Measurements from ENCODE around the gene FAHD2B. TPM values are rescaled to one million over a fixed set of nuclear protein-coding genes. Genes with fewer than 3 reads are reported as not detected.
A peak's percentile ranks its signal among the peaks of the same experiment; 100 is the strongest.
"Not testable (repeated sequence)": the region's sequence is repeated elsewhere in the genome, so short reads cannot be mapped to it uniquely, and the experiment has no call there.

FAHD2B gene
- 10 to 100 TPM; 26.3 to 31.8 (median 26.4) TPM for polyA plus RNA-seq (ENCODE audit: insufficient read length in 3 of 3)
- long read RNA-seq, donor 1, partial matches to known transcripts: 0 of 4 reads
- long read RNA-seq, donor 1, other reads (novel, unspliced or antisense): 0 of 4 reads
- long read RNA-seq, donor 2, partial matches to known transcripts: 0 of 5 reads
- long read RNA-seq, donor 2, other reads (novel, unspliced or antisense): 0 of 5 reads
- long read RNA-seq, donor 3, transcript FAHD2B-201 (8 exons, 1,305 nt): major isoform, 5 of 8 reads
- long read RNA-seq, donor 3, partial matches to known transcripts: 0 of 8 reads
- long read RNA-seq, donor 3, other reads (novel, unspliced or antisense): 0 of 8 reads
- long read RNA-seq, donor 4, partial matches to known transcripts: 22 of 24 reads
- long read RNA-seq, donor 4, other reads (novel, unspliced or antisense): 0 of 24 reads
- long read RNA-seq, donor 5: 0 reads
- long read RNA-seq, donor 6, transcript FAHD2B-201 (8 exons, 1,305 nt): major isoform, 6 of 10 reads
- long read RNA-seq, donor 6, partial matches to known transcripts: 0 of 10 reads
- long read RNA-seq, donor 6, other reads (novel, unspliced or antisense): 0 of 10 reads
- long read RNA-seq, donor 7, partial matches to known transcripts: 0 of 6 reads
- long read RNA-seq, donor 7, other reads (novel, unspliced or antisense): 0 of 6 reads
- long read RNA-seq, donor 8, partial matches to known transcripts: 0 of 8 reads
- long read RNA-seq, donor 8, other reads (novel, unspliced or antisense): 0 of 8 reads
- long read RNA-seq, donor 9, partial matches to known transcripts: 0 of 2 reads
- long read RNA-seq, donor 9, other reads (novel, unspliced or antisense): 0 of 2 reads
- long read RNA-seq, donor 10, partial matches to known transcripts: 0 of 5 reads
- long read RNA-seq, donor 10, other reads (novel, unspliced or antisense): 0 of 5 reads
- long read RNA-seq, donor 11, partial matches to known transcripts: 0 of 6 reads
- long read RNA-seq, donor 11, other reads (novel, unspliced or antisense): 0 of 6 reads
- long read RNA-seq, donor 12, partial matches to known transcripts: 0 of 3 reads
- long read RNA-seq, donor 12, other reads (novel, unspliced or antisense): 0 of 3 reads
- long read RNA-seq, donor 13, transcript FAHD2B-202 (9 exons, 1,388 nt): major isoform, 5 of 16 reads
- long read RNA-seq, donor 13, transcript FAHD2B-201 (8 exons, 1,305 nt): major isoform, 5 of 16 reads
- long read RNA-seq, donor 13, partial matches to known transcripts: 6 of 16 reads
- long read RNA-seq, donor 13, other reads (novel, unspliced or antisense): 0 of 16 reads
- long read RNA-seq, donor 14, partial matches to known transcripts: 0 of 5 reads
- long read RNA-seq, donor 14, other reads (novel, unspliced or antisense): 0 of 5 reads
- long read RNA-seq, donor 15, partial matches to known transcripts: 0 of 4 reads
- long read RNA-seq, donor 15, other reads (novel, unspliced or antisense): 0 of 4 reads
- long read RNA-seq, donor 16, transcript FAHD2B-201 (8 exons, 1,305 nt): major isoform, 14 of 77 reads
- long read RNA-seq, donor 16, transcript FAHD2B-202 (9 exons, 1,388 nt): minor isoform, 7 of 77 reads
- long read RNA-seq, donor 16, partial matches to known transcripts: 56 of 77 reads
- long read RNA-seq, donor 16, other reads (novel, unspliced or antisense): 0 of 77 reads

DNA sequence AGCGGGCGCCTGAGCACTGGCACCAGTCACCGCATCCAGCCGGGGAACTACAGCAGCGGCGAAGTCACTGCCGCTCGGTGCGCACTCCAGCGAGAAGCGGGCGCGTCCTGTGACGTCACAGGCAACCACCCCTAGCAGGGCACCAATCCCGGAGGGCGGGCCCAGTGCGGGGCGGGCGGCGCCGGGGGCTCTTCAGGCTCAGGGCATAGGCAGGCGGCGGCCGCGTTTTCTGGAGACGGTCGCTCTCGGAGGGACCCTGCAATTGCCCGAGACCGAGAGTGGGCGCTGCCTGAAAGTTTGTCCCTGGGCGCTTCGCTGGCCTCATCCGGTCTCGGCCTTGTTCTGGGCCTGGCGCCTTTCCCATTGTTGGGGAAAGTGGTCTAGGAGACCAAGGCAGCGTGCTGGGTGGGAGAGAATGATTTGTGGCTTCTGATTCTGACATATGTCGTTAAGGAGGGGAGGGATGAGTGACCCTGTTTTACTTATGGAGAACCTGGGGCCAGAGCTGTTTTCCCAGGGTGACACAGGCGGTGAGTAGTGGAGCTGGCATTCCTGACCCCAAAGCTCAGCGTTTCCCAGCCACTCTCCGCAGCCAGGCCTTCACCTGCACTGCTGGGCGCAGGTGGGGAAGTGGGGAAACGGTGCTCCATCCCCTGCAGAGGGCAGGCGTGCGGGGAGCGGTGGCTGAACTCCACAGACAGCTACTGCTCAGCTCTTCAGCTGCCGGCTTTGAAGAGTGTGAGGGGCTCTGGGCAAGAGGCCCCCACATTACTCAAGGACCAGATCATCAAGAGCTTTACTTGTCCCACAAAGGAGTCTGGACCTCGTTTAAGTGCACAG is at the start of gene FAHD2B:
Gene FAHD2B (minus strand): TSS at position 111 of the 840 bp plus-strand sequence. CDS start 3,176 bp downstream, outside the sequence.
- peak in 9 of 11 donors; percentile 9 to 70 (median 63) for DNase-seq (ENCODE audit: extremely low read depth in 1 of 11, low read depth in 9 of 11, low spot score in 4 of 11)

GRCh38 chr2:97144016-97144415 is 49.3 kb upstream of the FAHD2B start:
- DNase-seq (ENCODE audit: extremely low read depth in 1 of 11, low read depth in 9 of 11, low spot score in 4 of 11): not testable (repeated sequence)

DNA sequence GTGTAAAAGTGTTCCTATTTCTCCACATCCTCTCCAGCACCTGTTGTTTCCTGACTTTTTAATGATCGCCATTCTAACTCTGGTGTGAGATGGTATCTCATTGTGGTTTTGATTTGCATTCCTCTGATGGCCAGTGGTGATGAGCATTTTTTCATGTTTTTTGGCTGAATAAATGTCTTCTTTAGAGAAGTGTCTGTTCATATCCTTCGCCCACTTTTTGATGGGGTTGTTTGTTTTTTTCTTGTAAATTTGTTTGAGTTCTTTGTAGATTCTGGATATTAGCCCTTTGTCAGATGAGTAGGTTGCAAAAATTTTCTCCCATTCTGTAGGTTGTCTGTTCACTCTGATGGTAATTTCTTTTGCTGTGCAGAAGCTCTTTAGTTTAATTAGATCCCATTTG is 34.4 kb upstream of the FAHD2B start:
- not testable (repeated sequence) for DNase-seq (ENCODE audit: extremely low read depth in 1 of 11, low read depth in 9 of 11, low spot score in 4 of 11)

- DNase-seq (ENCODE audit: extremely low read depth in 1 of 11, low read depth in 9 of 11, low spot score in 4 of 11): not testable (repeated sequence)
Observed at GRCh38 chr2:97113882-97114255, 19.2 kb upstream of the FAHD2B start.

GRCh38 chr2:97113050-97113881 is 18.6 kb upstream of the FAHD2B start, which contains the start of gene ANKRD36:
Gene ANKRD36 (plus strand): TSS chr2:97113153. CDS start chr2:97113740, 587 bp downstream.
- DNase-seq (ENCODE audit: extremely low read depth in 1 of 11, low read depth in 9 of 11, low spot score in 4 of 11): peak in 10 of 11 donors; percentile 48 to 76 (median 70)

DNA sequence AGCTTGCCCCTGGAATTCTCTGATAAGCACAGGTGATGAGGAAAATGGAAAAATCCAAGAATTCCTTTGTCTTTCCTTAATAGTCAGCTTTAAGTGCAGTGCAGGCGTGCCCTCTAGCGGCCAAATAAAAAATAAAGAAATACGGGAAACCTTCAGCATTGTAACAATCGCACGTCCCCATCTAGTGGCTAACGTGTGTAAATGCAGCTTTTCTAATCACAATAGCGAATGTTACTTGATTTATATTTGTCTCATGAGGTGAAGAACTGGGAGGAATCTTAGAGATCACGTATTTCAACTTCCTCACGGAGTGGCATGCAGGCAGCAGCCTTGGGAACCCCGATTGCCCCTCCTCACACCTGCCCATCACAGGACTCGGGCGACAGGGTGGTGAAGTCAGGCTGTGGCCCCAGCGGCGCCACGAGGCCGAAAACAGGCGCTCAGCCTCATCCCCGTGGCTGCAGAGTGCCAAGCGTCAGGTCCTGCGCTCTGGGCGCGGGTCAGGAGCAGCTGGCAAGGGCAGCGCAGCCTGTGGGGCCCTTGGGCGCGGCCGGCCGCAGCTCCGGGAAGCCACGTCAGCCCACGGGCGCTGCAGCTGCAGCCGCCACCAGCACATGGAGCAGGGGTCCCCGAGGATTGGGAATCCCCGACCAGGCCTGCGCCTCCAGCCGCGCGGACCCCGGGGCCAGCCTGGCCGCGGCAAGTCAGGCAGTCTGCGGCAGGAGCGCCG is 17.8 kb upstream of the FAHD2B start:
- DNase-seq (ENCODE audit: extremely low read depth in 1 of 11, low read depth in 9 of 11, low spot score in 4 of 11): peak in 6 of 11 donors; percentile 17 to 37 (median 26)

DNA sequence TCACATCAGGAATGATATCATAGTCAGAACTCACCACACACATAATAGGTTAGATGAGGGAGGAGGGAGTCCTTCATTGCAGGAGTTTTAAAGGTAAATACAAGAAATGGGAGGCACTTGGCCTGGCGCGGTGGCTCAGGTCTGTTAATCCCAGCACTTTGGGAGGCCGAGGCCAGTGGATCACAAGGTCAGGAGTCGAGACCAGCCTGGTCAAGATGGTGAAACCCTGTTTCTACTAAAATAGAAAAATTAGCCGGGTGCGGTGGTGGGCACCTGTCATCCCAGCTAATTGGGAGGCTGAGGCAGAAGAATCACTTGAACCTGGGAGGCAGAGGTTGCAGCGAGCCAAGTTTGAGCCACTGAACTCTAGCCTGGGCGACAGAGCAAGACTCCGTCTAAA is 16.6 kb upstream of the FAHD2B start:
- not testable (repeated sequence) for DNase-seq (ENCODE audit: extremely low read depth in 1 of 11, low read depth in 9 of 11, low spot score in 4 of 11)

- DNase-seq (ENCODE audit: extremely low read depth in 1 of 11, low read depth in 9 of 11, low spot score in 4 of 11): not testable (repeated sequence)
Observed at GRCh38 chr2:97106878-97107277, 12.2 kb upstream of the FAHD2B start.

GRCh38 chr2:97098786-97099372 is 4.2 kb upstream of the FAHD2B start:
- DNase-seq (ENCODE audit: extremely low read depth in 1 of 11, low read depth in 9 of 11, low spot score in 4 of 11): not testable (repeated sequence)

DNA sequence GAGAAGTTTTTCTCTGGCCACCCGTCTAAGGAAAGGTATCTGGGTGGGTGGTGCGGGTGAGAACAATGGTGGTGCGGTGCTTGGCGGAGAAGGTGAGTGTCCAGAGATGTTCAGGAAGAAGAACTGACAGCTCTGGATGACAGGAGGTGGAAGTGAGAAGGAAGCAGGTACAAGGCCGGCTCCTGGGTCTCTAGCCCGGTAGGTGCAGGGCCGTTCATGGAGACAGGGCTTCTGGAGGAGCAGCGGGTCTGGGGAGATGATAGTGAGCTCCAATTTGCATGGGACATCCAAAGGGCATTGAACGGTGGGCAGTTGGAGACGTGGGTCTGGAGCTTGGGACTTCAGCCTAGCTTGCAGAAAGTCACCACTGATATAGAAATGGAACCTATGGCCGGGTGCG is 979 bp upstream of the FAHD2B start:
- DNase-seq (ENCODE audit: extremely low read depth in 1 of 11, low read depth in 9 of 11, low spot score in 4 of 11): no peak

DNA sequence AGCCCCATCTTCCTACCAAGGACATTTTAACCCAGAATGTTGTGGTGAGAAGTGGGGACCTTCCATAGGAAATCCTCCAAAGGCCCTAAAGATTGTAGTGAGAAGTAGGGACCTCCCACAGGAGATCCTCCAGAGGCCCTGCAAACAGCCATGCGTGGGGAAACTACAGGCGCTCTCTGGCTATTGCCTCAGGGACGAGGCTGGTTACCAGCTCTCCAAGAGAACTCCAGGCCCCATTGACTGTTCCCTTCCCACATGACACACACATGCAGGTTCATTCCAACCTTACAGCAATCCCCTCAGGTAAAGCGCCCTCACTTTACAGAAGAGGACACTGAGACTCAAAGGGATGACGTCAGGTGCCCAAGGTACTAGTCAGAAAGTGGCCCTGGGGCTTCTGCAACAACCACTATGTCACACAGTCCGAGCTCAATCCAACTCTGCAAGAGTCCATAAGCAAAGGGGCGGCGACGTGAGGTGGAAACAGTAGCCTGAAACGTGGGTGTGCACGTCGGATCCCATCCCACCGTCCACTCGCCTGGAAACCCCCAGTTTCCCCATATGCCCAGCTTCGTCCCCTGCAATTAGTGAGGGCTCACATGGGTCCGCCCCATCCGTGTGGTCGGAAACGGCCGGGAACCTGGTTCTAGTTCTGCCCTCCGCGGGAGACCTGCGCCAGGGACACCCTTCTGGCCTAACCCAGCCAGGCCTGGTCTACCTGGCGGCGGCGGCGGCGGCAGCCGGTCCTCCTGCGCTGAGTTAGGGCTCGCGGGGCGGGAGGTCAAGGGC is 505 bp downstream of the FAHD2B start:
- DNase-seq (ENCODE audit: extremely low read depth in 1 of 11, low read depth in 9 of 11, low spot score in 4 of 11): not testable (repeated sequence)

DNA sequence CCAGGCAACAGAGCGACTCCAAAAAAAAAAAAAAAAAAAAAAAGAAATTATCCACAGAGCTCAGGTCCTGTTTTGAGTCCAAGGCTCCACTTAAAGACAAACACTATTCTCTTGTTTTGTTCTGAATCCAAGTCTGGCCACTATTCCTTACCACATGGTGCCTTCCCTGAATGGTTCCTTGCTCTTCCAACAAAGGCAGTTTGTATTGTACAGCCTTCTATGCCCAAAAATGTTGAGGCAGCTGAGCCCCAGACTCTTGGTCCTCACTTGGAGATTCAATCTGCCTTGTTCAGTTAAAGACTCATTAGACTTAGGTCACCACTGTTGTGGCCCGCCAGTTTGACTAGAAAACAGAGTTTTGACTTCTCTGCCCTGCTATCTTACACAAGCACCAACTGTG is 1.7 kb downstream of the FAHD2B start:
- DNase-seq (ENCODE audit: extremely low read depth in 1 of 11, low read depth in 9 of 11, low spot score in 4 of 11): not testable (repeated sequence)

DNA sequence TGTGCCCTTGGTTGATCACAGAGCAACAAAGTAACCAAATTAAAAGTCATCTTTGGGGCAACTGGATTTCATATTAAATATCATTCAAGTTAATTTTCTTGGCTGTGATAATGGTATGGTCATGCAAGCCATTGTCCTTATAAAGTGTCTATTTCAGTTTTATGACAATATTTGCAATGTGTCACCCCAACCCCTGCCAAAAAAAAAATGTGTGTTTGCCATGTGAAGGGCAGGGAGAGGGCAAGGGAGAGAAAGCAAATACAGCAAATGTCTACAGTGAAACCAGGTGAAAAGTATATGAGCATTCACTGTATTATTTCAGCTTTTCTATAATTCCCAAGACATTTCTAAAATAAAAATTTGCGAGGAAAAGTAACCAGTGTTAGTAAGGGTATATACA is 6.0 kb downstream of the FAHD2B start:
- DNase-seq (ENCODE audit: extremely low read depth in 1 of 11, low read depth in 9 of 11, low spot score in 4 of 11): not testable (repeated sequence)

DNA sequence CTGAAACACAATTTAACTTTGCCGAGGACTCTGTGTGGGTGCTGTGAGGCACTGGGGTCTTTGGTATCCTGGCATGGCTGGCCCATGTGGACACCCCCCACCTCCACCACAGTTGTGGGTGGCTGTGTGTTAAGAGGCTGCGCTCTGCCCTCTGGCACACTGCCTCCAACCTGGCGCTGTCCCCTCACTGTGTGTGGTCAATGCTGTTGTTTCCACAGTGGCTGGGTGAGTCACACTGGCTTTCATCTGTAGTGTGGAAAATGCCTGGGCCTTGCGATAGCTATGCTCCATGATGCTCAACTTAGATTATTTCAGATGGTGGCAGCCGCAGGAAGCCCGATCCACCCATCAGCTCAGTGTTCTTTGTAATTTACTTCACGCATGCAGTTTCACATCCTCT is 9.6 kb downstream of the FAHD2B start:
- DNase-seq (ENCODE audit: extremely low read depth in 1 of 11, low read depth in 9 of 11, low spot score in 4 of 11): not testable (repeated sequence)

- DNase-seq (ENCODE audit: extremely low read depth in 1 of 11, low read depth in 9 of 11, low spot score in 4 of 11): not testable (repeated sequence)
Observed at GRCh38 chr2:97083516-97083915, 11.2 kb downstream of the FAHD2B start.
